ENCODE data around the gene GLT1D1.
"Not testable (repeated sequence)": the region's sequence is repeated elsewhere in the genome, so short reads cannot be mapped to it uniquely, and the experiment has no call there.

DNA sequence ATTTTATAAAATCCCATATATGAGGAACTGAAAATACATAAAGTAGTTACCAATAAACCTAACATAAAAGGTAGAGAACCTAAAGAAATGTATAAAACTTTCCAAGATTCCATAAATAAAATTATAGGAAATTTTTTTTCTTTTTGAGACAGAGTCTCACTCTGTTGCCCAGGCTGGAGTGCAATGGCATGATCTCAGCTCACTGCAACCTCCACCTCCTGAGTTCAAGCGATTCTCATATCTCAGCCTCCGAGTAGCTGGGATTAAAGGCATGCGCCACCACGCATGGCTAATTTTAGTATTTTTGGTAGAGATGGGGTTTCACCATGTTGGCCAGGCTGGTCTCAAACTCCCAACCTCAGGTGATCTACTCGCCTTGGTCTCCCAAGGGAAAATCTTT is 47.9 kb upstream of the GLT1D1 start:
- TF ChIP-seq, protein P1, sequence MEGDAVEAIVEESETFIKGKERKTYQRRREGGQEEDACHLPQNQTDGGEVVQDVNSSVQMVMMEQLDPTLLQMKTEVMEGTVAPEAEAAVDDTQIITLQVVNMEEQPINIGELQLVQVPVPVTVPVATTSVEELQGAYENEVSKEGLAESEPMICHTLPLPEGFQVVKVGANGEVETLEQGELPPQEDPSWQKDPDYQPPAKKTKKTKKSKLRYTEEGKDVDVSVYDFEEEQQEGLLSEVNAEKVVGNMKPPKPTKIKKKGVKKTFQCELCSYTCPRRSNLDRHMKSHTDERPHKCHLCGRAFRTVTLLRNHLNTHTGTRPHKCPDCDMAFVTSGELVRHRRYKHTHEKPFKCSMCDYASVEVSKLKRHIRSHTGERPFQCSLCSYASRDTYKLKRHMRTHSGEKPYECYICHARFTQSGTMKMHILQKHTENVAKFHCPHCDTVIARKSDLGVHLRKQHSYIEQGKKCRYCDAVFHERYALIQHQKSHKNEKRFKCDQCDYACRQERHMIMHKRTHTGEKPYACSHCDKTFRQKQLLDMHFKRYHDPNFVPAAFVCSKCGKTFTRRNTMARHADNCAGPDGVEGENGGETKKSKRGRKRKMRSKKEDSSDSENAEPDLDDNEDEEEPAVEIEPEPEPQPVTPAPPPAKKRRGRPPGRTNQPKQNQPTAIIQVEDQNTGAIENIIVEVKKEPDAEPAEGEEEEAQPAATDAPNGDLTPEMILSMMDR (conservative IDR thresholded peaks at IDR 0.05 in 1 of 2, IDR thresholded peaks at IDR 0.05 in 1 of 2; ENCODE audit: extremely low read depth in 1 of 2, insufficient read depth in 1 of 2, low read depth in 1 of 2, low read length in 2 of 2): not testable (repeated sequence)
- not testable (repeated sequence) for TF ChIP-seq EZH2 (IDR thresholded peaks at IDR 0.05; ENCODE audit: borderline replicate concordance, low read length)

Data from mammary epithelial cell (primary cell).